WTC11 (cell line): ENCODE data around the gene CD46.

Source experiments
- CREM ChIP-seq: sonication (generic); formaldehyde crosslinking; IDR thresholded peaks from 2 replicates; pipeline ENCODE4 v1.8.1; 2022; ENCODE audit warnings: mild to moderate bottlenecking, missing genetic modification reagents, moderate library complexity
- CTCF ChIP-seq: fragments of 200-600 bp; IDR thresholded peaks from 2 replicates; pipeline ENCODE4 v1.8.0; 2022; ENCODE audit warnings: antibody characterized with exemption
- RORB ChIP-seq: fragments of 250-450 bp; sonication (Bioruptor Pico); IDR thresholded peaks from 2 replicates; pipeline ENCODE4 v1.9.0; 2021; ENCODE audit warnings: mild to moderate bottlenecking
- SP1 ChIP-seq: sonication (generic); formaldehyde crosslinking; conservative IDR thresholded peaks from 2 replicates; pipeline ENCODE4 v1.8.1; 2022; ENCODE audit warnings: missing genetic modification reagents
- TCF7 ChIP-seq: sonication (generic); formaldehyde crosslinking; IDR thresholded peaks from 2 replicates; pipeline ENCODE4 v1.8.0; 2022; ENCODE audit warnings: mild to moderate bottlenecking, low read depth, missing genetic modification reagents, moderate library complexity
- TF ChIP-seq, protein P1 (sequence below): sonication (generic); formaldehyde crosslinking; IDR thresholded peaks from 2 replicates; pipeline ENCODE4 v1.8.1; 2023; ENCODE audit warnings: mild to moderate bottlenecking, missing genetic modification reagents, moderate library complexity

- TF ChIP-seq CTCF, result no peak
- TF ChIP-seq, protein P1, sequence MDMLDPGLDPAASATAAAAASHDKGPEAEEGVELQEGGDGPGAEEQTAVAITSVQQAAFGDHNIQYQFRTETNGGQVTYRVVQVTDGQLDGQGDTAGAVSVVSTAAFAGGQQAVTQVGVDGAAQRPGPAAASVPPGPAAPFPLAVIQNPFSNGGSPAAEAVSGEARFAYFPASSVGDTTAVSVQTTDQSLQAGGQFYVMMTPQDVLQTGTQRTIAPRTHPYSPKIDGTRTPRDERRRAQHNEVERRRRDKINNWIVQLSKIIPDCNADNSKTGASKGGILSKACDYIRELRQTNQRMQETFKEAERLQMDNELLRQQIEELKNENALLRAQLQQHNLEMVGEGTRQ (CRISPR knock-in tag), result no peak
- TF ChIP-seq CREM (CRISPR knock-in tag), result no peak
- no peak for TF ChIP-seq RORB (CRISPR knock-in tag)
- no peak for TF ChIP-seq SP1 (CRISPR knock-in tag)
- no peak for TF ChIP-seq TCF7 (CRISPR knock-in tag)
These were observed 2.9 kb upstream of the CD46 start for GRCh38 chr1:207748737-207749528.
